ENCODE results near the gene MAPRE2. TPM values are rescaled to one million over a fixed set of nuclear protein-coding genes. Genes with fewer than 3 reads are reported as not detected.

Gene MAPRE2
- total and polyA plus RNA-seq, 2 of the 13 experiments (the other 11 are each of a cell fraction or from before 2014, with no cell fraction given): 34.5 to 67.9 TPM

DNA sequence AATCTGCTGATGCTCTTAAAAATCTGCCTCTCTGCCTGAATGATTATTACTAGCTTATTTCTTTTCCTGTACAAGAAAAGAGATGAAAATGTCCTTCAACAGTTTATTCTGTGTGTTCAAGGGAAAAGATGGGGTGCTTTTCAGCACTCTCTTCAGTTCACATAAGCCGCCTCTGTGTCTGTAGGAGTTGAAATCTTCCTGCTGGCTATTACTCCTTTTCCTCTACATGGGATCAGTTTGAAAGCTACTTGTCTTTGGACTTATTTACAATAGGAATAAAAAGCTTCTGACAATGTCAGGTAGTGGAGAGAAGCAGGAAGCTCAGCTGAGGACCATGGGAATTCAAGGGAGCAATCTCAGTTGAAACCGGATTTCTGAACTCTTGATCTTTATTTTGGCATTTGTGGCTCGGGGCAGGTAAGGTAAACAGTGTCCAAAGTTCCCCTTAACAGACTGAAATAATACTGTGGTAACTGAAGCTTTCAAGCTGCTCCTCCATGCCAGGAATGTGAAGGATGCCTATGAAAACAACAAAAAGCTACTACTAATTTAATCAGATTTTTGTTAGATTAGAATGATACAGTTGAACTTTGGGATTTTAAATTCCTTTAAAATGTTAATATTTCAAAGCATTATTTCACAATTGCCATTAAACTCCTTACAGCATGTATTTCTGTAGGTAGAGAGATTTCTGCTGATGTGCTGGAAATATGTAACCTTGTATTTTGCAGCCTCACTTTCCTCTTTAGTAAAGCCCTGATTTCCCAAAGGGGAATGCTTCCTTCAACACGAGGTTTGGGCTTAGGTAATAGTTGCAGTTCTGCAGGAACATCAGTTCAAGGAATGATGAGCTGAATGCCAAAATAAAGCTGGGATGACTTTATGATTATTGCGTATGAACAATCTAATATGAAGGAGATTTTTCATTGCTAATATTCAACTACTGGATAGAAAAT is 43.6 kb downstream of the MAPRE2 start (continued):
- peak; percentile 59; the same call in 1 of the 2 replicates for TF ChIP-seq SIX1 (CRISPR knock-in tag; IDR thresholded peaks at IDR 0.05; ENCODE audit: borderline replicate concordance)
- TF ChIP-seq ZNF296 (CRISPR knock-in tag; conservative IDR thresholded peaks at IDR 0.05): no peak
- peak; percentile 81 for TF ChIP-seq SAP130 (CRISPR knock-in tag; IDR thresholded peaks at IDR 0.05; ENCODE audit: low read depth)
- TF ChIP-seq, protein P1, sequence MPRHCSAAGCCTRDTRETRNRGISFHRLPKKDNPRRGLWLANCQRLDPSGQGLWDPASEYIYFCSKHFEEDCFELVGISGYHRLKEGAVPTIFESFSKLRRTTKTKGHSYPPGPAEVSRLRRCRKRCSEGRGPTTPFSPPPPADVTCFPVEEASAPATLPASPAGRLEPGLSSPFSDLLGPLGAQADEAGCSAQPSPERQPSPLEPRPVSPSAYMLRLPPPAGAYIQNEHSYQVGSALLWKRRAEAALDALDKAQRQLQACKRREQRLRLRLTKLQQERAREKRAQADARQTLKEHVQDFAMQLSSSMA (CRISPR knock-in tag; IDR thresholded peaks at IDR 0.05): no peak
- no peak for TF ChIP-seq KLF6 (CRISPR knock-in tag; IDR thresholded peaks at IDR 0.05)
- no peak for TF ChIP-seq ZNF629 (CRISPR knock-in tag; conservative IDR thresholded peaks at IDR 0.05)
- TF ChIP-seq, protein P2, sequence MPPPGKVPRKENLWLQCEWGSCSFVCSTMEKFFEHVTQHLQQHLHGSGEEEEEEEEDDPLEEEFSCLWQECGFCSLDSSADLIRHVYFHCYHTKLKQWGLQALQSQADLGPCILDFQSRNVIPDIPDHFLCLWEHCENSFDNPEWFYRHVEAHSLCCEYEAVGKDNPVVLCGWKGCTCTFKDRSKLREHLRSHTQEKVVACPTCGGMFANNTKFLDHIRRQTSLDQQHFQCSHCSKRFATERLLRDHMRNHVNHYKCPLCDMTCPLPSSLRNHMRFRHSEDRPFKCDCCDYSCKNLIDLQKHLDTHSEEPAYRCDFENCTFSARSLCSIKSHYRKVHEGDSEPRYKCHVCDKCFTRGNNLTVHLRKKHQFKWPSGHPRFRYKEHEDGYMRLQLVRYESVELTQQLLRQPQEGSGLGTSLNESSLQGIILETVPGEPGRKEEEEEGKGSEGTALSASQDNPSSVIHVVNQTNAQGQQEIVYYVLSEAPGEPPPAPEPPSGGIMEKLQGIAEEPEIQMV (CRISPR knock-in tag; IDR thresholded peaks at IDR 0.05; ENCODE audit: low read depth): no peak
- no peak for TF ChIP-seq RFX3 (CRISPR knock-in tag; IDR thresholded peaks at IDR 0.05)
- no peak; the same call in 1 of the 2 replicates for TF ChIP-seq MAFF (IDR thresholded peaks at IDR 0.05; ENCODE audit: low read depth, low read length)
- TF ChIP-seq ZNF235 (CRISPR knock-in tag; IDR thresholded peaks at IDR 0.05; ENCODE audit: borderline replicate concordance): no peak
- TF ChIP-seq, protein P3, sequence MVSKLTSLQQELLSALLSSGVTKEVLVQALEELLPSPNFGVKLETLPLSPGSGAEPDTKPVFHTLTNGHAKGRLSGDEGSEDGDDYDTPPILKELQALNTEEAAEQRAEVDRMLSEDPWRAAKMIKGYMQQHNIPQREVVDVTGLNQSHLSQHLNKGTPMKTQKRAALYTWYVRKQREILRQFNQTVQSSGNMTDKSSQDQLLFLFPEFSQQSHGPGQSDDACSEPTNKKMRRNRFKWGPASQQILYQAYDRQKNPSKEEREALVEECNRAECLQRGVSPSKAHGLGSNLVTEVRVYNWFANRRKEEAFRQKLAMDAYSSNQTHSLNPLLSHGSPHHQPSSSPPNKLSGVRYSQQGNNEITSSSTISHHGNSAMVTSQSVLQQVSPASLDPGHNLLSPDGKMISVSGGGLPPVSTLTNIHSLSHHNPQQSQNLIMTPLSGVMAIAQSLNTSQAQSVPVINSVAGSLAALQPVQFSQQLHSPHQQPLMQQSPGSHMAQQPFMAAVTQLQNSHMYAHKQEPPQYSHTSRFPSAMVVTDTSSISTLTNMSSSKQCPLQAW (CRISPR knock-in tag; IDR thresholded peaks at IDR 0.05): 0 out of 2 replicates have a peak, but pooled peaks have one; percentile 18
- TF ChIP-seq TGIF2 (CRISPR knock-in tag; IDR thresholded peaks at IDR 0.05): 0 out of 2 replicates have a peak, but pooled peaks have one; percentile 39
- TF ChIP-seq SOX5 (CRISPR knock-in tag; IDR thresholded peaks at IDR 0.05; ENCODE audit: borderline replicate concordance): peak; percentile 75; the same call in 1 of the 2 replicates
- no peak for TF ChIP-seq STAT5B (CRISPR knock-in tag; IDR thresholded peaks at IDR 0.05)
- TF ChIP-seq, protein P4, sequence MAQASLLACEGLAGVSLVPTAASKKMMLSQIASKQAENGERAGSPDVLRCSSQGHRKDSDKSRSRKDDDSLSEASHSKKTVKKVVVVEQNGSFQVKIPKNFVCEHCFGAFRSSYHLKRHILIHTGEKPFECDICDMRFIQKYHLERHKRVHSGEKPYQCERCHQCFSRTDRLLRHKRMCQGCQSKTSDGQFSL (CRISPR knock-in tag; IDR thresholded peaks at IDR 0.05): no peak
- no peak for TF ChIP-seq KDM5B (CRISPR knock-in tag; IDR thresholded peaks at IDR 0.05; ENCODE audit: borderline replicate concordance)
- no peak for TF ChIP-seq HOXA5 (CRISPR knock-in tag; IDR thresholded peaks at IDR 0.05)
- TF ChIP-seq TCF7L2 (IDR thresholded peaks at IDR 0.05; ENCODE audit: low read depth, low read length): no peak
- TF ChIP-seq, protein P5, sequence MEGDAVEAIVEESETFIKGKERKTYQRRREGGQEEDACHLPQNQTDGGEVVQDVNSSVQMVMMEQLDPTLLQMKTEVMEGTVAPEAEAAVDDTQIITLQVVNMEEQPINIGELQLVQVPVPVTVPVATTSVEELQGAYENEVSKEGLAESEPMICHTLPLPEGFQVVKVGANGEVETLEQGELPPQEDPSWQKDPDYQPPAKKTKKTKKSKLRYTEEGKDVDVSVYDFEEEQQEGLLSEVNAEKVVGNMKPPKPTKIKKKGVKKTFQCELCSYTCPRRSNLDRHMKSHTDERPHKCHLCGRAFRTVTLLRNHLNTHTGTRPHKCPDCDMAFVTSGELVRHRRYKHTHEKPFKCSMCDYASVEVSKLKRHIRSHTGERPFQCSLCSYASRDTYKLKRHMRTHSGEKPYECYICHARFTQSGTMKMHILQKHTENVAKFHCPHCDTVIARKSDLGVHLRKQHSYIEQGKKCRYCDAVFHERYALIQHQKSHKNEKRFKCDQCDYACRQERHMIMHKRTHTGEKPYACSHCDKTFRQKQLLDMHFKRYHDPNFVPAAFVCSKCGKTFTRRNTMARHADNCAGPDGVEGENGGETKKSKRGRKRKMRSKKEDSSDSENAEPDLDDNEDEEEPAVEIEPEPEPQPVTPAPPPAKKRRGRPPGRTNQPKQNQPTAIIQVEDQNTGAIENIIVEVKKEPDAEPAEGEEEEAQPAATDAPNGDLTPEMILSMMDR (CRISPR knock-in tag; IDR thresholded peaks at IDR 0.05): no peak
- TF ChIP-seq, protein P6, sequence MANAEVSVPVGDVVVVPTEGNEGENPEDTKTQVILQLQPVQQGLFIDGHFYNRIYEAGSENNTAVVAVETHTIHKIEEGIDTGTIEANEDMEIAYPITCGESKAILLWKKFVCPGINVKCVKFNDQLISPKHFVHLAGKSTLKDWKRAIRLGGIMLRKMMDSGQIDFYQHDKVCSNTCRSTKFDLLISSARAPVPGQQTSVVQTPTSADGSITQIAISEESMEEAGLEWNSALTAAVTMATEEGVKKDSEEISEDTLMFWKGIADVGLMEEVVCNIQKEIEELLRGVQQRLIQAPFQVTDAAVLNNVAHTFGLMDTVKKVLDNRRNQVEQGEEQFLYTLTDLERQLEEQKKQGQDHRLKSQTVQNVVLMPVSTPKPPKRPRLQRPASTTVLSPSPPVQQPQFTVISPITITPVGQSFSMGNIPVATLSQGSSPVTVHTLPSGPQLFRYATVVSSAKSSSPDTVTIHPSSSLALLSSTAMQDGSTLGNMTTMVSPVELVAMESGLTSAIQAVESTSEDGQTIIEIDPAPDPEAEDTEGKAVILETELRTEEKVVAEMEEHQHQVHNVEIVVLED (CRISPR knock-in tag; IDR thresholded peaks at IDR 0.05; ENCODE audit: borderline replicate concordance): no peak
- TF ChIP-seq MTF1 (CRISPR knock-in tag; IDR thresholded peaks at IDR 0.05): no peak
- no peak for TF ChIP-seq MED8 (CRISPR knock-in tag; IDR thresholded peaks at IDR 0.05; ENCODE audit: insufficient replicate concordance)

Measured in HepG2 (cell line).